HepG2 (cell line): ENCODE measurements around the gene TPR. TPM values are rescaled to one million over a fixed set of nuclear protein-coding genes. Genes with fewer than 3 reads are reported as not detected.

Source experiments
- ASH2L ChIP-seq: fragments of 300-600, 200-600 bp; sonication (generic); IDR thresholded peaks from 2 replicates; pipeline ENCODE4 v1.7.0; 2017; ENCODE audit warnings: low read depth, mild to moderate bottlenecking, moderate library complexity, mixed read lengths, low read length; ENCODE audit not compliant: insufficient read length
- CEBPZ ChIP-seq: IDR thresholded peaks from 2 replicates; pipeline ENCODE4 v1.6.1; 2012; ENCODE audit warnings: low read length, improper control_type of control experiment
- CENPT ChIP-seq: sonication (generic); formaldehyde crosslinking; IDR thresholded peaks from 2 replicates; pipeline ENCODE4 v1.8.0; 2022; ENCODE audit warnings: low read depth, mild to moderate bottlenecking, moderate library complexity, missing genetic modification reagents
- FOXP1 ChIP-seq, 2 experiments: fragments of 450-650 bp in 1 of 2; IDR thresholded peaks; 2 replicates each; pipeline ENCODE4 v1.6.1; 2017 to 2018; ENCODE audit warnings: antibody characterized with exemption in 1 of 2
- FOXP4 ChIP-seq: sonication (generic); formaldehyde crosslinking; IDR thresholded peaks from 2 replicates; pipeline ENCODE4 v1.4.0; 2020; ENCODE audit warnings: missing genetic modification reagents
- MIER2 ChIP-seq: IDR thresholded peaks from 2 replicates; pipeline ENCODE4 v1.6.1; 2016; ENCODE audit warnings: missing biosample characterization, missing genetic modification reagents
- RFX1 ChIP-seq: fragments of 450-650 bp; IDR thresholded peaks from 2 replicates; pipeline ENCODE4 v1.6.1; 2017
- RNF2 ChIP-seq: fragments of 450-650 bp; conservative IDR thresholded peaks from 2 replicates; pipeline ENCODE4 v1.6.1; 2016; ENCODE audit warnings: low read depth
- TERF1 ChIP-seq: sonication (generic); formaldehyde crosslinking; IDR thresholded peaks from 2 replicates; pipeline ENCODE4 v1.8.0; 2022; ENCODE audit warnings: mild to moderate bottlenecking, missing genetic modification reagents, moderate library complexity
- ZBTB10 ChIP-seq: sonication (generic); formaldehyde crosslinking; IDR thresholded peaks from 2 replicates; pipeline ENCODE4 v1.4.0; 2020; ENCODE audit warnings: missing genetic modification reagents, borderline replicate concordance
- ZNF562 ChIP-seq: sonication (generic); formaldehyde crosslinking; IDR thresholded peaks from 2 replicates; pipeline ENCODE4 v1.8.0; 2022; ENCODE audit warnings: missing genetic modification reagents, borderline replicate concordance
- ZNF564 ChIP-seq: sonication (generic); formaldehyde crosslinking; IDR thresholded peaks from 2 replicates; pipeline ENCODE4 v1.8.1; 2023; ENCODE audit warnings: mild to moderate bottlenecking, missing genetic modification reagents
- ZNF747 ChIP-seq: sonication (generic); formaldehyde crosslinking; IDR thresholded peaks from 2 replicates; pipeline ENCODE4 v1.8.1; 2023; ENCODE audit warnings: missing genetic modification reagents, mild to moderate bottlenecking, borderline replicate concordance
- ZNF883 ChIP-seq: sonication (generic); formaldehyde crosslinking; IDR thresholded peaks from 2 replicates; pipeline ENCODE4 v1.5.1; 2020; ENCODE audit warnings: mild to moderate bottlenecking, missing genetic modification reagents; ENCODE audit errors: not compliant biosample characterization
- polyA plus RNA-seq, 8 experiments: library from polyadenylated mRNA; depleted of rRNA in 3 of 8; stranded (reverse) in 7 of 8; unstranded in 1 of 8; fragments of >200 nt; fragmentation: Illumina TruSeq in 4 of 8; extraction: Trizol in 4 of 8; gene quantifications; 2 replicates each; pipeline versions ENCODE4 v1.2.1 to v1.2.3, GENCODE V29; 2011 to 2016; ENCODE audit warnings: low read depth in 4 of 8, missing spikeins in 1 of 8, mixed read lengths in 1 of 8; ENCODE audit not compliant: insufficient read depth in 1 of 8
- total RNA-seq, 5 experiments: library from RNA; depleted of rRNA; stranded (reverse); fragments of >200 nt; fragmentation: Illumina TruSeq; extraction: Trizol; gene quantifications; 2 replicates each; pipeline ENCODE4 v1.2.3, GENCODE V29; 2016; ENCODE audit warnings: low read depth in 1 of 5

TPR gene
- total and polyA plus RNA-seq, 2 of the 13 experiments (the other 11 are each of a cell fraction or from before 2014, with no cell fraction given), result 78.9 to 81.7 TPM

- TF ChIP-seq TERF1 (CRISPR knock-in tag), result no peak
- TF ChIP-seq ZNF564 (CRISPR knock-in tag), result 0 out of 2 replicates have a peak, but pooled peaks have one; percentile 54
- TF ChIP-seq RNF2, result no peak
- no peak for TF ChIP-seq ZBTB10 (CRISPR knock-in tag)
- TF ChIP-seq ZNF562 (CRISPR knock-in tag), result no peak
- TF ChIP-seq FOXP4 (CRISPR knock-in tag), result no peak
- no peak for TF ChIP-seq MIER2
- peak; percentile 90 for TF ChIP-seq ASH2L
- TF ChIP-seq ZNF747, result peak; percentile 95
- no peak for TF ChIP-seq FOXP1 (IDR thresholded peaks at IDR 0.05)
- TF ChIP-seq FOXP1 (CRISPR knock-in tag; IDR thresholded peaks at IDR 0.05), result no peak; the same call in 1 of the 2 replicates
- TF ChIP-seq CEBPZ, result no peak
- no peak for TF ChIP-seq RFX1
- no peak for TF ChIP-seq CENPT
- TF ChIP-seq ZNF883 (CRISPR knock-in tag), result no peak
Measured at GRCh38 chr1:186375152-186375928, at the start of gene TPR, which contains the start of gene ODR4 (continued).
